ENCODE results near the gene UBXN1.
A peak's percentile ranks its signal among the peaks of the same experiment; 100 is the strongest.

GRCh38 chr11:62678770-62679696 is at the start of gene UBXN1:
- no peak for TF ChIP-seq ZBTB4 (CRISPR knock-in tag; IDR thresholded peaks at IDR 0.05)
- TF ChIP-seq EZH2 (IDR thresholded peaks at IDR 0.05; ENCODE audit: borderline replicate concordance, control insufficient read depth, low read depth, low read length): no peak
- TF ChIP-seq NRF1 (conservative IDR thresholded peaks at IDR 0.05; ENCODE audit: low read depth, low read length): no peak
- TF ChIP-seq, protein P1, sequence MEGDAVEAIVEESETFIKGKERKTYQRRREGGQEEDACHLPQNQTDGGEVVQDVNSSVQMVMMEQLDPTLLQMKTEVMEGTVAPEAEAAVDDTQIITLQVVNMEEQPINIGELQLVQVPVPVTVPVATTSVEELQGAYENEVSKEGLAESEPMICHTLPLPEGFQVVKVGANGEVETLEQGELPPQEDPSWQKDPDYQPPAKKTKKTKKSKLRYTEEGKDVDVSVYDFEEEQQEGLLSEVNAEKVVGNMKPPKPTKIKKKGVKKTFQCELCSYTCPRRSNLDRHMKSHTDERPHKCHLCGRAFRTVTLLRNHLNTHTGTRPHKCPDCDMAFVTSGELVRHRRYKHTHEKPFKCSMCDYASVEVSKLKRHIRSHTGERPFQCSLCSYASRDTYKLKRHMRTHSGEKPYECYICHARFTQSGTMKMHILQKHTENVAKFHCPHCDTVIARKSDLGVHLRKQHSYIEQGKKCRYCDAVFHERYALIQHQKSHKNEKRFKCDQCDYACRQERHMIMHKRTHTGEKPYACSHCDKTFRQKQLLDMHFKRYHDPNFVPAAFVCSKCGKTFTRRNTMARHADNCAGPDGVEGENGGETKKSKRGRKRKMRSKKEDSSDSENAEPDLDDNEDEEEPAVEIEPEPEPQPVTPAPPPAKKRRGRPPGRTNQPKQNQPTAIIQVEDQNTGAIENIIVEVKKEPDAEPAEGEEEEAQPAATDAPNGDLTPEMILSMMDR (IDR thresholded peaks at IDR 0.05 in 2 of 3, conservative IDR thresholded peaks at IDR 0.05 in 1 of 3; ENCODE audit: control insufficient read depth in 2 of 3, extremely low read depth in 1 of 3, insufficient read depth in 1 of 3, low read depth in 3 of 3, low read length in 3 of 3): no peak
- no peak for TF ChIP-seq SMAD1 (IDR thresholded peaks at IDR 0.05; ENCODE audit: low read depth, partially characterized antibody)
- no peak for TF ChIP-seq E2F4 (IDR thresholded peaks at IDR 0.05; ENCODE audit: low read depth, low read length)
- TF ChIP-seq CREB1 (IDR thresholded peaks at IDR 0.05; ENCODE audit: low read depth): no peak; the same call in 1 of the 2 replicates
- peak; percentile 94 for TF ChIP-seq POLR2A (IDR thresholded peaks at IDR 0.05; ENCODE audit: low read depth, low read length)
- TF ChIP-seq, protein P2, sequence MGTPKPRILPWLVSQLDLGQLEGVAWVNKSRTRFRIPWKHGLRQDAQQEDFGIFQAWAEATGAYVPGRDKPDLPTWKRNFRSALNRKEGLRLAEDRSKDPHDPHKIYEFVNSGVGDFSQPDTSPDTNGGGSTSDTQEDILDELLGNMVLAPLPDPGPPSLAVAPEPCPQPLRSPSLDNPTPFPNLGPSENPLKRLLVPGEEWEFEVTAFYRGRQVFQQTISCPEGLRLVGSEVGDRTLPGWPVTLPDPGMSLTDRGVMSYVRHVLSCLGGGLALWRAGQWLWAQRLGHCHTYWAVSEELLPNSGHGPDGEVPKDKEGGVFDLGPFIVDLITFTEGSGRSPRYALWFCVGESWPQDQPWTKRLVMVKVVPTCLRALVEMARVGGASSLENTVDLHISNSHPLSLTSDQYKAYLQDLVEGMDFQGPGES (IDR thresholded peaks at IDR 0.05): no peak
- TF ChIP-seq NKRF (conservative IDR thresholded peaks at IDR 0.05): peak; percentile 89; the same call in 1 of the 2 replicates
